Stimulated activated memory B cell treated with anti-CD40 and anti-IgM and Interleukin-4, amounts not matched to agents 10 μg/mL and 1 μg/mL and 100 μg/mL, for 72 hours (primary cell): Measurements from ENCODE around the gene SLITRK3.

Experiments used
- ATAC-seq: fragments of 150-1000 bp; cut with Tn5 transposase; 2 replicates; pipeline ENCODE4 v1.10.0; 2021
- H3K27ac Mint-ChIP-seq: one replicate; pipeline ENCODE4 v1.8.0; 2022; ENCODE audit warnings: mild to moderate bottlenecking, mixed read lengths
- H3K27me3 Mint-ChIP-seq: one replicate; pipeline ENCODE4 v1.8.0; 2022; ENCODE audit warnings: mixed read lengths
- H3K36me3 Mint-ChIP-seq: one replicate; pipeline ENCODE4 v1.8.0; 2022; ENCODE audit warnings: mixed read lengths
- H3K4me1 Mint-ChIP-seq: one replicate; pipeline ENCODE4 v1.8.0; 2022; ENCODE audit warnings: mixed read lengths
- H3K4me3 Mint-ChIP-seq: one replicate; pipeline ENCODE4 v1.8.0; 2022; ENCODE audit warnings: mild to moderate bottlenecking, moderate library complexity, mixed read lengths
- H3K9me3 Mint-ChIP-seq: one replicate; pipeline ENCODE4 v1.8.0; 2022; ENCODE audit warnings: mixed read lengths

Gene SLITRK3, protein sequence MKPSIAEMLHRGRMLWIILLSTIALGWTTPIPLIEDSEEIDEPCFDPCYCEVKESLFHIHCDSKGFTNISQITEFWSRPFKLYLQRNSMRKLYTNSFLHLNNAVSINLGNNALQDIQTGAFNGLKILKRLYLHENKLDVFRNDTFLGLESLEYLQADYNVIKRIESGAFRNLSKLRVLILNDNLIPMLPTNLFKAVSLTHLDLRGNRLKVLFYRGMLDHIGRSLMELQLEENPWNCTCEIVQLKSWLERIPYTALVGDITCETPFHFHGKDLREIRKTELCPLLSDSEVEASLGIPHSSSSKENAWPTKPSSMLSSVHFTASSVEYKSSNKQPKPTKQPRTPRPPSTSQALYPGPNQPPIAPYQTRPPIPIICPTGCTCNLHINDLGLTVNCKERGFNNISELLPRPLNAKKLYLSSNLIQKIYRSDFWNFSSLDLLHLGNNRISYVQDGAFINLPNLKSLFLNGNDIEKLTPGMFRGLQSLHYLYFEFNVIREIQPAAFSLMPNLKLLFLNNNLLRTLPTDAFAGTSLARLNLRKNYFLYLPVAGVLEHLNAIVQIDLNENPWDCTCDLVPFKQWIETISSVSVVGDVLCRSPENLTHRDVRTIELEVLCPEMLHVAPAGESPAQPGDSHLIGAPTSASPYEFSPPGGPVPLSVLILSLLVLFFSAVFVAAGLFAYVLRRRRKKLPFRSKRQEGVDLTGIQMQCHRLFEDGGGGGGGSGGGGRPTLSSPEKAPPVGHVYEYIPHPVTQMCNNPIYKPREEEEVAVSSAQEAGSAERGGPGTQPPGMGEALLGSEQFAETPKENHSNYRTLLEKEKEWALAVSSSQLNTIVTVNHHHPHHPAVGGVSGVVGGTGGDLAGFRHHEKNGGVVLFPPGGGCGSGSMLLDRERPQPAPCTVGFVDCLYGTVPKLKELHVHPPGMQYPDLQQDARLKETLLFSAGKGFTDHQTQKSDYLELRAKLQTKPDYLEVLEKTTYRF

GRCh38 chr3:165195640-165196576 lies at the start of gene SLITRK3:
Gene SLITRK3, minus strand, starts transcription at chr3:165196384. Its CDS starts 5,554 bp downstream, at chr3:165190830.
- Mint-ChIP-seq H3K27ac (no peak within 1 kb of the TSS), H3K4me3 (peak within 1 kb of the TSS; percentile 18), H3K4me1 (peaks cover 17% of the 10 kb centered on the region), H3K36me3 (no peaks in the 10 kb centered on the region), H3K27me3 (peaks cover 56% of the 10 kb centered on the region), H3K9me3 (peaks cover 2% of the 10 kb centered on the region)
- no peak for ATAC-seq

GRCh38 chr3:165243597-165243996 lies 47.4 kb upstream of the SLITRK3 start:
- Mint-ChIP-seq H3K27ac (no peak overlapping the region), H3K9me3 (peaks cover 10% of the 10 kb centered on the region), H3K27me3 (no peaks in the 10 kb centered on the region), H3K4me3 (no peak overlapping the region), H3K36me3 (no peaks in the 10 kb centered on the region), H3K4me1 (no peaks in the 10 kb centered on the region)
- ATAC-seq, result no peak

GRCh38 chr3:165233501-165234195 lies 37.5 kb upstream of the SLITRK3 start:
- Mint-ChIP-seq H3K36me3 (no peaks in the 10 kb centered on the region), H3K4me3 (no peak overlapping the region), H3K27ac (no peak overlapping the region), H3K9me3 (no peaks in the 10 kb centered on the region), H3K27me3 (no peaks in the 10 kb centered on the region), H3K4me1 (no peaks in the 10 kb centered on the region)
- ATAC-seq, result no peak

DNA sequence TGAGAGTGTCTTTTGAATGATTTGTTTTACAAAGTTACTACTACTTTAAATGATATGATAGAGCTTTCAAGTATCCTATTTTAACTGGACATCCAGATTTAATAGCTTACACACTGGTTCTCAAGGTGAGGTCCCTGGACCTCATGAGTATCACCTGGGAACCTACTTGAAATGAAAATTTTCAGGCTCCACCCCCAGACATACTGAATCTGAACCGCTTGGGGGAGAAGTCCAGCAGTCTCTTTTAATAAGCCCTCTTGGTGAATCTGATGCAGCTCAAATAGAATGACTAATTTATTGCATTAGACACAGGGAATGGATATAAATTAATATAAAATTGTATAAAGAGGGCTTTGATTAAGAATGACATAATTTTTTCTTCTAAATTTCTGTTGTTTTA lies 29.4 kb upstream of the SLITRK3 start:
- Mint-ChIP-seq H3K4me1 (no peaks in the 10 kb centered on the region), H3K9me3 (peaks cover 7% of the 10 kb centered on the region), H3K27ac (no peak overlapping the region), H3K4me3 (no peak overlapping the region), H3K27me3 (no peaks in the 10 kb centered on the region), H3K36me3 (no peaks in the 10 kb centered on the region)
- ATAC-seq, result no peak

DNA sequence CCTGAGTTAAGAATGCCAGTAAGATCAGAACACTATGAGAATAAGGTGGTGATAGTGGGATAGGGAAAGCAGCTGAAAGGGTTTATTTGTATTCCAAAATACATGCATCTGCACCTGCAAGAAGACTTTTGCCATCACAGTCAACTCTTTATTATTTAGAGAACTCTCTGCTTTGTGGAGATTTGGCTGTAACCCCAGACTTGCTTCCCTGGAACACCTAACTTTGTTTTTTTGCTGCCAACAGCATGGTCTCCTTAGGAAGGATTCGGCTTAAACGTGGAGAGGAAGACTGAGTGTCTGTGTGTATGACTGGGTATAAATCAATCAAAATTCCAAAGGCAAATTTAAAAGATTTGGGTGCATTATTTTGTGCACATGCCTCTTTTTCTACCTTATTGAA lies 21.6 kb upstream of the SLITRK3 start:
- peaks cover 3% of the 10 kb centered on the region for H3K9me3 Mint-ChIP-seq
- ATAC-seq, result no peak
- H3K27ac Mint-ChIP-seq, result no peak overlapping the region
- H3K4me1 Mint-ChIP-seq, result no peaks in the 10 kb centered on the region
- no peaks in the 10 kb centered on the region for H3K27me3 Mint-ChIP-seq
- H3K4me3 Mint-ChIP-seq, result no peak overlapping the region
- no peaks in the 10 kb centered on the region for H3K36me3 Mint-ChIP-seq

- Mint-ChIP-seq H3K4me3 (no peak overlapping the region), H3K27me3 (no peaks in the 10 kb centered on the region), H3K27ac (no peak overlapping the region), H3K36me3 (no peaks in the 10 kb centered on the region), H3K4me1 (no peaks in the 10 kb centered on the region), H3K9me3 (no peaks in the 10 kb centered on the region)
- no peak for ATAC-seq
Measured at GRCh38 chr3:165212580-165212979, 16.4 kb upstream of the SLITRK3 start.

DNA sequence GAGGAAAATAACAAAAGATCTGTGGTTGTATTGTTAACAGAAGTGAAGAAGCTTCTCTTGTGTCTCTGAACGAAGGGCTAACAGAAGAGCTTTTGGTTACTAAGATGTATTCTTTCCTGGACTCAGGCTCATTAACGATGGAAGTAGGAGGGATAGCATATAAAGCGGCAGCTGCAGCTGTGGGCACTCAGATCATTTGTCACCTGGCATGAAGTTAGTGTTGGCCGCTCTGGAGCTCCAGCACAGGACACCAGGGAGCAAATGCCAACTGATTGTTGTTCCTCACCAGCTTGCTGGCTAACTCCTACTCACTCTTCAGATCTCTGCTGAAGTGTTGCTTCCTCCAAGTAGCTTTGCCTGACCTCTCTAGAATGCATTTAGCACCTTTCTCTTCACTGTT lies 15.5 kb upstream of the SLITRK3 start:
- H3K9me3 Mint-ChIP-seq, result no peaks in the 10 kb centered on the region
- H3K4me3 Mint-ChIP-seq, result no peak overlapping the region
- no peaks in the 10 kb centered on the region for H3K36me3 Mint-ChIP-seq
- H3K4me1 Mint-ChIP-seq, result peaks cover 3% of the 10 kb centered on the region
- ATAC-seq, result peak; percentile 40
- H3K27ac Mint-ChIP-seq, result no peak overlapping the region
- H3K27me3 Mint-ChIP-seq, result no peaks in the 10 kb centered on the region

DNA sequence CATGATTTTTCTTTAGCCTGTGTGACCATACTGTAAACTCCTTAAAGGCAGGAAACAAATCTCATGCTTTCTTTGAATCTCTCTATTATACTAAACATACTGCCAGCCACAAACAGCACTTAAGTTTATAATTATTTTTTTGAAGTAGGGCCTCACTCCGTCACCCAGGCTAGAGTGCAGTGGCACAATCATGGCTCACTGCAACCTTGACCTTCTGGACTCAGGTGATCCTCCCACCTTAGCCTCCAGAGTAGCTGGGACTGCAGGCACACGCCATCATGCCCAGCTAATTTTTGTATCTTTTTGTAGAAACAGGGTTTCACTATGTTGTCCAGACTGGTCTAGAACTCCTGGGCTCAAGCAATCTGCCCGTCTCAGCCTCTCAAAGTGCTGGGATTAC lies 14.5 kb upstream of the SLITRK3 start:
- ATAC-seq, result no peak
- H3K36me3 Mint-ChIP-seq, result no peaks in the 10 kb centered on the region
- no peaks in the 10 kb centered on the region for H3K27me3 Mint-ChIP-seq
- H3K4me3 Mint-ChIP-seq, result no peak overlapping the region
- peaks cover 5% of the 10 kb centered on the region for H3K4me1 Mint-ChIP-seq
- no peaks in the 10 kb centered on the region for H3K9me3 Mint-ChIP-seq
- H3K27ac Mint-ChIP-seq, result no peak overlapping the region

DNA sequence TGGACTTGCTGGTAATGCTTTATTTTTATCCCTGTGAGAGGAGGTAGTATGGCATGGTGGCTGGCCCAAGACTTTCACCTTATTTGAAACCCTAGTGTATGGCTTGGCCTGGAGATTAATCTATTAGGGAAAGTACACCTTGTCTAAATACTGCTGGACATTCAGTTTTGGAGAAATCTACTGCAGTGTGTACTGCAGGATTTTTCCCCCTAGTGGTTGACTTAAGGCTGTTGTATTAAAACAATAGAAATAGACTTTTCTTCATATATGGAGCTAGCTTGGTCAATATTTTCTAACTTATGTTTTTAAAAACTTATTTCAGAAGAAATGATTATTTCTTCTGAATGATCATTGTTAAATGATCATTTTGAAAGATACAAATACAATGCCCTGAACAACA lies 13.9 kb upstream of the SLITRK3 start:
- no peaks in the 10 kb centered on the region for H3K27me3 Mint-ChIP-seq
- no peak overlapping the region for H3K27ac Mint-ChIP-seq
- H3K4me1 Mint-ChIP-seq, result peaks cover 5% of the 10 kb centered on the region
- ATAC-seq, result no peak
- no peak overlapping the region for H3K4me3 Mint-ChIP-seq
- H3K36me3 Mint-ChIP-seq, result no peaks in the 10 kb centered on the region
- H3K9me3 Mint-ChIP-seq, result no peaks in the 10 kb centered on the region

DNA sequence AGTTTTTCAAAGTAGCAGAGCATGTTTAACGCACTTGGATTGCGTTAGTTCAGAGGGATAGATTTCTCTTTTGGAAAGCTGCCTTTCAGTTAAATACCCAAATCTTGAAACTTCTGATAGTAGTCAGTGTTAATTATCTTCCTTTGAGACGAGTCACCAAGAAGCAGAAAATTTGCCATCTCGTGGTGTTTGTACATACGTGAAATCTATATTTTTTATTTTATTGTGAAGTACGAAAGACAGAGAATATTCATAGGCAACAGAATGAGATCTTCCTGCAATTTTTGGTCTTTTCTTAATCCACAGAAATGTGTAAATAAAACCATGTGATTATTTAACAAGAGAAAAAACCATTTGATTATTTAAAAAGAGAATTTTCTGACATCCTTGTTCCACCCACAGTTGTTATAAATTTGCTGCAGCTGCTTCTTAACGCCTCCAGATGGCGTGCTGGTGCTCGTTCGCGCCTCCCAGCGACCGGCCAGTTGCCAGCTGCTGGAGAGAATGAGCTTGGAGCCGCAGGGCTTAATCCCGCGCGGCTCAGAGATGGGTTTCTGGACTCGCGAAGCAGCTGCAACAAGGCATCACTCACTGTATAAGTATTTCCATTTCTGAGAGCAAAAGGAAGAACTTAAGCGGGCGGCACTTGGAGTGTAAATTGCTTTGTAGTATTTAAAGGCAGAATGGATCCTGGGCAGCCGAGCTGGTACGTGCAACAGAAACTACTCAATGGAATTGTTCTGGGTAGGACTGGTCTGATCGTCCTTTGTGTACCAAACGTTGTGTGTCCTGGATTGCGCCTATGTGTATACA lies 10.5 kb upstream of the SLITRK3 start:
- Mint-ChIP-seq H3K9me3 (no peaks in the 10 kb centered on the region), H3K4me3 (peak overlapping the region; percentile 9)

DNA sequence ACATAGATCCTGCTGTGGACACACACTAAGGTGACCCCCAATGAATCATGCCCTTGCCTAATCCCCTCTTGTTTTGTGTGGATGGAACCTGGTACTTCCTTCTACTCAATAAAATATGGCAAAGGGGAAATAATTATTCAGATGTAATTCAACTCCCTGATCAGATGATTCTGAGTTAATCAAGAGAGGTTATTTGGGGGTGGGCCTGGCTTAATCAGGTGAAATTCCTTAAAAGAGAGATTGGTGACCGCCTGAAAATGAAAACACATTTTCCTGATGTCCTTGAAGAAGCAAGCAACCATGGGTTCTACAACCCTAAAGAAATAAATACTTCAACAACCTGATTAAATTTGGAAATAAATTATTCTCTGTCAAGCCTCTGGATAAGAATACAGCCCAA lies 8.3 kb upstream of the SLITRK3 start:
- ATAC-seq, result no peak
- Mint-ChIP-seq H3K9me3 (no peaks in the 10 kb centered on the region), H3K4me1 (peaks cover 5% of the 10 kb centered on the region), H3K36me3 (no peaks in the 10 kb centered on the region), H3K4me3 (no peak overlapping the region), H3K27ac (no peak overlapping the region), H3K27me3 (no peaks in the 10 kb centered on the region)

More for the DNA sequence above, 10.5 kb upstream of the SLITRK3 start:
- no peak for ATAC-seq
- Mint-ChIP-seq H3K4me1 (peaks cover 5% of the 10 kb centered on the region), H3K36me3 (no peaks in the 10 kb centered on the region), H3K27me3 (no peaks in the 10 kb centered on the region), H3K27ac (no peak overlapping the region)

DNA sequence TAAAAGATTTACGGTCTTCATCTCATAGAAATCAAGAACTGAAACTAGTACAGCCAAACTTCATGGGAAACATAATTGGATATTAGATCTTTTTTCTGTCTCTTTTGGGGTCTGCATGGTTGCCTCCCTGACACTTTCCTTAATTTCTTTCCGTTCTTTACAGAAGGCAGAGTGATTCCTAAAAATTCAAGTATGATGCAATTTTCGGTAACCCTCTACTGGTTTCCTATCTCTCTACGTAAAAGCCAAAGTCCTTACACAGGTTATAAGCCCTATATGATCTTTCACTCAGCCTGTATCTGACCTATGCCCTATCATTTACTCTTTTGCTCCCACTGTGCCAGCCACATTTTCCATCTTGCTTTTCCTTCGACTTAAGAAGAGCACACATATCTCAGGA lies 6.8 kb upstream of the SLITRK3 start:
- no peaks in the 10 kb centered on the region for H3K9me3 Mint-ChIP-seq
- no peak for ATAC-seq
- H3K27me3 Mint-ChIP-seq, result no peaks in the 10 kb centered on the region
- H3K27ac Mint-ChIP-seq, result no peak overlapping the region
- H3K4me3 Mint-ChIP-seq, result no peak overlapping the region
- no peaks in the 10 kb centered on the region for H3K36me3 Mint-ChIP-seq
- peaks cover 5% of the 10 kb centered on the region for H3K4me1 Mint-ChIP-seq

GRCh38 chr3:165201964-165202363 lies 5.8 kb upstream of the SLITRK3 start:
- Mint-ChIP-seq H3K27me3 (peaks cover 4% of the 10 kb centered on the region), H3K36me3 (no peaks in the 10 kb centered on the region), H3K4me3 (no peak overlapping the region), H3K9me3 (no peaks in the 10 kb centered on the region), H3K27ac (no peak overlapping the region), H3K4me1 (peaks cover 6% of the 10 kb centered on the region)
- ATAC-seq, result no peak

GRCh38 chr3:165197481-165197800 lies 1.3 kb upstream of the SLITRK3 start:
- Mint-ChIP-seq H3K4me1 (peaks cover 16% of the 10 kb centered on the region), H3K36me3 (no peaks in the 10 kb centered on the region), H3K9me3 (peaks cover 2% of the 10 kb centered on the region), H3K27ac (no peak overlapping the region), H3K4me3 (no peak overlapping the region), H3K27me3 (peaks cover 46% of the 10 kb centered on the region)
- no peak for ATAC-seq
